Gastrocnemius medialis (tissue), 4 donors: Measurements from ENCODE around the gene ATP9B.

Source experiments
- CTCF ChIP-seq, 5 experiments: fragments of 450-650 bp in 3 of 5; fragments of 200-600 bp in 2 of 5; sonication (generic) in 2 of 5; IDR thresholded peaks in 4 of 5; conservative IDR thresholded peaks in 1 of 5; 1 replicate in 4 of 5; 2 replicates in 1 of 5; pipeline ENCODE4 v1.5.1; 2016 to 2019; ENCODE audit warnings: antibody characterized with exemption in 5 of 5, mild to moderate bottlenecking in 3 of 5, moderate library complexity in 3 of 5
- POLR2A ChIP-seq, 2 donors: fragments of 450-650 bp; IDR thresholded peaks; one replicate each; pipeline ENCODE4 v1.6.1; 2017; ENCODE audit warnings: antibody characterized with exemption in 2 of 2, mild to moderate bottlenecking in 2 of 2, moderate library complexity in 2 of 2

- TF ChIP-seq CTCF (IDR thresholded peaks at IDR 0.05 in 4 of 5, conservative IDR thresholded peaks at IDR 0.05 in 1 of 5) (no peak), POLR2A (IDR thresholded peaks at IDR 0.05) (no peak)
Observed at GRCh38 chr18:79373736-79374135, 304.5 kb downstream of the ATP9B start.
